Measurements from ENCODE around the gene DPF3. TPM values are rescaled to one million over a fixed set of nuclear protein-coding genes. Genes with fewer than 3 reads are reported as not detected.

DPF3 gene
- total RNA-seq, 1 experiment from 2014 or later, result not detected

DNA sequence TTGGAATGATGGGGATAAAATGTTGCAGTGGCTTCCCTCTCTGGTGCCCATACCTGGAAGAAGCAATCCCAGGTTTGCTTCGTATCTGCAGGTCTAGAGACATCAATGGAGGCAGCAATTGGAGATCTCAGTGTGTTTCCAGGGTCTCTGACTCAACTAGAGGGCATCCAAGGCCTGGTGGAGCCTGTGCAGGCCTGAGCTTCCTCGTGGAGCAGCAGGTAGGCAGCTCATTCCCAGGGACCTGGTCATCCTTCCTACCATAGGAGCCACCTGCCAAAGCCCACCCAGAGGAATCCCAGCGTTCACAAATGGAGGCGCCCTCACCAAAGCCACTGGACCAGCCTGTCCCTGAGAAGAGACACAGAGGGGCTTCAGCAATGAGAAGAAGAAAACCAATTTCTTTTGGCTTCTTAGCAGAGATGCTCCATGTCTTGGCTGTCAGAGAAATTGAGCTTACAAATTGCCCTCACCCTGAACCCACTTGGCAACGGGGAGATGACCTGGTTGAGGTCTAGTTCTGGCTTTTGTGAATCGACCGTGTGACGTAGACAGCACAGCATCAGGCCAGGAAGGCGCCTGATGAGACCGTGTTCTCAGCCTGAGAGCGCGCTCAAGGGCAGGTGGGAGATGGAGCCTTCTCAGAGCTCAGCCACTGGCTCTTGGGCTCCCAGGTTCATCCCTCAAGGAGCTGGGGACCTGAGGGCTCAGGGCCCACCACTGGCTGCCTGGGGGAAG, 283.6 kb downstream of the DPF3 start:
- ChIA-PET CTCF (no interaction called here), POLR2A (interaction anchor here (0.7 kb wide), 1 partner anchor 353 kb away, joined by 4 read pairs; no protein-coding TSS in a partner anchor)
- no peaks in the 10 kb centered on the region for H3K36me3 ChIP-seq (ENCODE audit: control insufficient read depth, insufficient read depth, low read length)
- no peak for DNase-seq (ENCODE audit: low read depth, low spot score)
- no peaks in the 10 kb centered on the region for H3K27me3 ChIP-seq (ENCODE audit: control insufficient read depth, insufficient read depth, low read length)
- no peak overlapping the region for H3K4me3 ChIP-seq (ENCODE audit: low read depth in 2 of 2, low read length in 2 of 2)
- no peak for ATAC-seq
- no peak overlapping the region for H3K27ac ChIP-seq (ENCODE audit: low read length)
- H3K9me3 ChIP-seq (ENCODE audit: control insufficient read depth, insufficient read depth, low read depth, low read length), result no peaks in the 10 kb centered on the region
- H3K4me1 ChIP-seq (ENCODE audit: control insufficient read depth, insufficient read depth, low read length), result no peaks in the 10 kb centered on the region
- in situ Hi-C loops (cut with HindIII; ENCODE audit: low pct_unique_long_range_greater_than_20kb, low sequenced_read_pairs), result no loop called here
- BruUV-seq (replicated peaks), result no TSS peak
- intact Hi-C loops (cut with micrococcal nuclease; ENCODE audit: unreplicated experiment), result no loop called here
- TF ChIP-seq POLR2AphosphoS5 (IDR thresholded peaks at IDR 0.05; ENCODE audit: low read depth, low read length) (no peak), CTCF (IDR thresholded peaks at IDR 0.05) (no peak), TCF7L2 (IDR thresholded peaks at IDR 0.05; ENCODE audit: low read depth, low read length) (no peak), SIN3A (IDR thresholded peaks at IDR 0.05; ENCODE audit: borderline replicate concordance, insufficient read depth, low read depth, low read length) (no peak), REST (IDR thresholded peaks at IDR 0.05; ENCODE audit: insufficient read depth in 1 of 2, low read depth in 2 of 2, low read length in 1 of 2) (no peak)

GRCh38 chr14:72609205-72609916, 284.5 kb downstream of the DPF3 start:
- no peak for DNase-seq (ENCODE audit: low read depth, low spot score)
- CTCF ChIA-PET, result no interaction called here

More at GRCh38 chr14:72609205-72609916, 284.5 kb downstream of the DPF3 start:
- TF ChIP-seq SIN3A (IDR thresholded peaks at IDR 0.05; ENCODE audit: borderline replicate concordance, insufficient read depth, low read depth, low read length) (no peak), REST (IDR thresholded peaks at IDR 0.05; ENCODE audit: insufficient read depth in 1 of 2, low read depth in 2 of 2, low read length in 1 of 2) (no peak), TCF7L2 (IDR thresholded peaks at IDR 0.05; ENCODE audit: low read depth, low read length) (no peak), CTCF (IDR thresholded peaks at IDR 0.05) (no peak), POLR2AphosphoS5 (IDR thresholded peaks at IDR 0.05; ENCODE audit: low read depth, low read length) (no peak)
- no peak for ATAC-seq
- BruUV-seq (replicated peaks), result no TSS peak
- H3K27me3 ChIP-seq (ENCODE audit: control insufficient read depth, insufficient read depth, low read length), result no peaks in the 10 kb centered on the region
- intact Hi-C loops (cut with micrococcal nuclease; ENCODE audit: unreplicated experiment), result no loop called here
- H3K4me3 ChIP-seq (ENCODE audit: low read depth in 2 of 2, low read length in 2 of 2), result no peak overlapping the region
- H3K27ac ChIP-seq (ENCODE audit: low read length), result no peak overlapping the region
- in situ Hi-C loops (cut with HindIII; ENCODE audit: low pct_unique_long_range_greater_than_20kb, low sequenced_read_pairs), result no loop called here
- no peaks in the 10 kb centered on the region for H3K4me1 ChIP-seq (ENCODE audit: control insufficient read depth, insufficient read depth, low read length)
- no peaks in the 10 kb centered on the region for H3K36me3 ChIP-seq (ENCODE audit: control insufficient read depth, insufficient read depth, low read length)
- H3K9me3 ChIP-seq (ENCODE audit: control insufficient read depth, insufficient read depth, low read depth, low read length), result no peaks in the 10 kb centered on the region
- POLR2A ChIA-PET, result interaction anchor here (0.7 kb wide), 1 partner anchor 354 kb away, joined by 4 read pairs; no protein-coding TSS in a partner anchor
